Thymus (tissue), 11 donors: ENCODE data around the gene KIT. TPM values are rescaled to one million over a fixed set of nuclear protein-coding genes. Genes with fewer than 3 reads are reported as not detected.

Source experiments
- DNase-seq, 9 donors: peaks; one replicate each; pipeline ENCODE4 v3.0.0-alpha.2; 2013; ENCODE audit warnings: low spot score in 9 of 9, low read depth in 6 of 9, missing footprints in 1 of 9
- H3K27ac ChIP-seq, 2 donors: one replicate each; pipeline ENCODE4 v1.5.1; 2013; ENCODE audit warnings: control low read depth in 1 of 2, low read depth in 1 of 2, low read length in 1 of 2, mild to moderate bottlenecking in 1 of 2, moderate library complexity in 1 of 2
- H3K27me3 ChIP-seq, 2 donors: one replicate each; pipeline ENCODE4 v1.5.1; 2013; ENCODE audit warnings: low read length in 1 of 2; ENCODE audit not compliant: control insufficient read depth in 2 of 2, insufficient read depth in 1 of 2
- H3K36me3 ChIP-seq, 2 donors: one replicate each; pipeline ENCODE4 v1.5.1; 2013; ENCODE audit warnings: low read length in 1 of 2, mild to moderate bottlenecking in 1 of 2, moderate library complexity in 1 of 2; ENCODE audit not compliant: control insufficient read depth in 2 of 2, insufficient read depth in 2 of 2
- H3K4me1 ChIP-seq, 2 donors: one replicate each; pipeline ENCODE4 v1.5.1; 2013; ENCODE audit warnings: low read length in 2 of 2; ENCODE audit not compliant: control insufficient read depth in 2 of 2, insufficient read depth in 2 of 2
- H3K4me3 ChIP-seq, 2 donors: one replicate each; pipeline ENCODE4 v1.5.1; 2013; ENCODE audit warnings: low read length in 2 of 2, control low read depth in 1 of 2, mild to moderate bottlenecking in 1 of 2
- H3K9me3 ChIP-seq, 2 donors: one replicate each; pipeline ENCODE4 v1.5.1; 2013; ENCODE audit warnings: low read length in 1 of 2, mild to moderate bottlenecking in 1 of 2; ENCODE audit not compliant: control insufficient read depth in 2 of 2, insufficient read depth in 1 of 2
- WGBS: extraction: QIAGEN DNeasy Blood & Tissue Kit; methylation state at CpG from one replicate; pipeline ENCODE4 v1.1.7; 2013; 5-methylcytosine and 5-hydroxymethylcytosine counted together
- polyA plus RNA-seq: library from polyadenylated mRNA; stranded (reverse); fragments of 200-250 nt; gene quantifications from one replicate; pipeline ENCODE4 v1.2.3, GENCODE V29; 2013
- total RNA-seq: library from RNA; stranded (reverse); fragments of 120-200 nt; gene quantifications from one replicate; pipeline ENCODE4 v1.2.4, GENCODE V29; 2013
- donor health status: healthy.

The KIT gene
- total and polyA plus RNA-seq, 2 donors, result 2.3 to 3.4 TPM

- no peak for DNase-seq
- Histone ChIP-seq H3K27me3 (no peaks in the 10 kb centered on the region), H3K9me3 (no peaks in the 10 kb centered on the region), H3K36me3 (no peaks in the 10 kb centered on the region), H3K4me3 (no peak overlapping the region), H3K4me1 (no peaks in the 10 kb centered on the region), H3K27ac (no peak overlapping the region)
- WGBS, result 97% methylated on average over 4 of the region's 4 CpGs
Measured at GRCh38 chr4:54773022-54773421, 115.3 kb downstream of the KIT start.

GRCh38 chr4:54779036-54779435 is 121.3 kb downstream of the KIT start:
- Histone ChIP-seq H3K27me3 (no peaks in the 10 kb centered on the region), H3K27ac (no peak overlapping the region), H3K36me3 (no peaks in the 10 kb centered on the region), H3K4me1 (peaks cover 0 to 3% of the 10 kb centered on the region in 2 donors), H3K9me3 (no peaks in the 10 kb centered on the region), H3K4me3 (no peak overlapping the region)
- WGBS, result over 99% methylated on average over 2 of the region's 2 CpGs
- DNase-seq, result no peak

- no peak for DNase-seq
- H3K36me3 ChIP-seq, result no peaks in the 10 kb centered on the region
- peak overlapping the region in 1 of 2 donors; percentile 20 for H3K27ac ChIP-seq
- H3K9me3 ChIP-seq, result no peaks in the 10 kb centered on the region
- H3K4me3 ChIP-seq, result no peak overlapping the region
- WGBS, result 96% methylated on average over 2 of the region's 2 CpGs
- no peaks in the 10 kb centered on the region for H3K27me3 ChIP-seq
- peaks cover 0 to 3% of the 10 kb centered on the region in 2 donors for H3K4me1 ChIP-seq
Measured at GRCh38 chr4:54779476-54780148, 121.9 kb downstream of the KIT start.

- Histone ChIP-seq H3K4me1 (peaks cover 0 to 3% of the 10 kb centered on the region in 2 donors), H3K4me3 (no peak overlapping the region), H3K36me3 (no peaks in the 10 kb centered on the region), H3K27me3 (no peaks in the 10 kb centered on the region), H3K9me3 (no peaks in the 10 kb centered on the region), H3K27ac (peak overlapping the region in 1 of 2 donors; percentile 20)
- peak in 2 of 9 donors; percentile 10 to 39 for DNase-seq
Measured at GRCh38 chr4:54780149-54780495, 122.4 kb downstream of the KIT start.

GRCh38 chr4:54781756-54782155 is 124.0 kb downstream of the KIT start:
- DNase-seq, result no peak
- H3K27ac ChIP-seq, result no peak overlapping the region
- no peaks in the 10 kb centered on the region for H3K9me3 ChIP-seq
- 95% methylated on average over 4 of the region's 4 CpGs for WGBS
- no peaks in the 10 kb centered on the region for H3K36me3 ChIP-seq
- H3K4me1 ChIP-seq, result peaks cover 0 to 3% of the 10 kb centered on the region in 2 donors
- no peak overlapping the region for H3K4me3 ChIP-seq
- no peaks in the 10 kb centered on the region for H3K27me3 ChIP-seq

GRCh38 chr4:54783402-54784110 is 125.8 kb downstream of the KIT start:
- no peak overlapping the region for H3K4me3 ChIP-seq
- no peak for DNase-seq
- no peaks in the 10 kb centered on the region for H3K9me3 ChIP-seq
- no peaks in the 10 kb centered on the region for H3K36me3 ChIP-seq
- WGBS, result 98% methylated on average over 7 of the region's 7 CpGs
- H3K4me1 ChIP-seq, result peaks cover 0 to 3% of the 10 kb centered on the region in 2 donors
- no peak overlapping the region for H3K27ac ChIP-seq
- H3K27me3 ChIP-seq, result no peaks in the 10 kb centered on the region

GRCh38 chr4:54784161-54784671 is 126.5 kb downstream of the KIT start:
- Histone ChIP-seq H3K36me3 (no peaks in the 10 kb centered on the region), H3K9me3 (no peaks in the 10 kb centered on the region), H3K4me1 (peaks cover 0 to 3% of the 10 kb centered on the region in 2 donors), H3K27me3 (no peaks in the 10 kb centered on the region), H3K27ac (no peak overlapping the region), H3K4me3 (no peak overlapping the region)
- WGBS, result 80% methylated on average over 14 of the region's 14 CpGs
- DNase-seq, result no peak
